Activated naive CD4-positive, alpha-beta T cell treated with anti-CD3 and anti-CD28 coated beads, Interleukin-2, amount 50 U/mL, for 72 hours (primary cell): ENCODE results near the gene CACNA2D2. TPM values are rescaled to one million over a fixed set of nuclear protein-coding genes. Genes with fewer than 3 reads are reported as not detected.

Source experiments
- ATAC-seq, 2 donors: fragments of 150-1000 bp; cut with Tn5 transposase; 2 replicates each; pipeline ENCODE4 v1.10.0; 2021; ENCODE audit warnings: mild to moderate bottlenecking in 2 of 2, moderate library complexity in 2 of 2
- DNase-seq, 2 donors: peaks; one replicate each; pipeline ENCODE4 v3.0.0; 2021 to 2022; ENCODE audit warnings: low spot score in 2 of 2
- H3K27ac Mint-ChIP-seq, 2 donors: one replicate each; pipeline ENCODE4 v1.8.0; 2022; ENCODE audit warnings: mild to moderate bottlenecking in 2 of 2, mixed read lengths in 2 of 2
- H3K36me3 Mint-ChIP-seq, 2 donors: one replicate each; pipeline ENCODE4 v1.8.0; 2022; ENCODE audit warnings: mixed read lengths in 2 of 2
- H3K9me3 Mint-ChIP-seq, 2 donors: one replicate each; pipeline ENCODE4 v1.8.0; 2022; ENCODE audit warnings: mixed read lengths in 2 of 2
- total RNA-seq, 2 donors: library from RNA; stranded (reverse); gene quantifications; one replicate each; pipeline ENCODE4 v1.2.3, GENCODE V29; 2022

Gene CACNA2D2
- total RNA-seq, 2 donors from 2014 or later = 2.4 to 3.0 TPM

GRCh38 chr3:50358911-50359759 is 144.3 kb downstream of the CACNA2D2 start, which contains the start of gene TMEM115:
Gene TMEM115 (minus strand): TSS chr3:50359521. CDS start chr3:50359063, 458 bp downstream.
- peaks cover 12 to 17% of the 10 kb centered on the region in 2 donors for H3K36me3 Mint-ChIP-seq
- H3K27ac Mint-ChIP-seq = peak within 1 kb of the TSS; percentile 92 to 99
- DNase-seq (peak; percentile 90 to 95), ATAC-seq (peak; percentile 100)
- no peaks in the 10 kb centered on the region for H3K9me3 Mint-ChIP-seq

- DNase-seq = no peak
- no peaks in the 10 kb centered on the region for H3K9me3 Mint-ChIP-seq
- H3K36me3 Mint-ChIP-seq = peaks cover 12 to 17% of the 10 kb centered on the region in 2 donors
- no peak for ATAC-seq
- peak overlapping the region; percentile 92 to 99 for H3K27ac Mint-ChIP-seq
Measured at GRCh38 chr3:50358355-50358910, 145.0 kb downstream of the CACNA2D2 start.

- Mint-ChIP-seq H3K9me3 (no peaks in the 10 kb centered on the region), H3K36me3 (peaks cover 12 to 17% of the 10 kb centered on the region in 2 donors), H3K27ac (peak overlapping the region; percentile 22 to 92)
- no peak for DNase-seq
- ATAC-seq = no peak
Measured at GRCh38 chr3:50357481-50357880, 146.0 kb downstream of the CACNA2D2 start.

- no peak for ATAC-seq
- H3K27ac Mint-ChIP-seq = peak overlapping the region in 1 of 2 donors; percentile 92
- no peaks in the 10 kb centered on the region for H3K9me3 Mint-ChIP-seq
- DNase-seq = no peak
- H3K36me3 Mint-ChIP-seq = peaks cover 12 to 18% of the 10 kb centered on the region in 2 donors
Measured at GRCh38 chr3:50356553-50356952, 146.9 kb downstream of the CACNA2D2 start.

GRCh38 chr3:50355829-50356552 is 147.4 kb downstream of the CACNA2D2 start:
- H3K27ac Mint-ChIP-seq = peak overlapping the region; percentile 84 to 92
- ATAC-seq (no peak), DNase-seq (no peak)
- H3K9me3 Mint-ChIP-seq = no peaks in the 10 kb centered on the region
- H3K36me3 Mint-ChIP-seq = peaks cover 12 to 24% of the 10 kb centered on the region in 2 donors

- ATAC-seq = no peak
- DNase-seq = no peak
- Mint-ChIP-seq H3K27ac (peak overlapping the region in 1 of 2 donors; percentile 84), H3K9me3 (no peaks in the 10 kb centered on the region), H3K36me3 (peaks cover 19 to 34% of the 10 kb centered on the region in 2 donors)
Measured at GRCh38 chr3:50354850-50355249, 148.6 kb downstream of the CACNA2D2 start.

GRCh38 chr3:50354186-50354764 is 149.2 kb downstream of the CACNA2D2 start:
- Mint-ChIP-seq H3K36me3 (peaks cover 19 to 31% of the 10 kb centered on the region in 2 donors), H3K9me3 (no peaks in the 10 kb centered on the region), H3K27ac (peak overlapping the region in 1 of 2 donors; percentile 86)
- ATAC-seq (no peak), DNase-seq (no peak)

- Mint-ChIP-seq H3K36me3 (peaks cover 16 to 25% of the 10 kb centered on the region in 2 donors), H3K9me3 (no peaks in the 10 kb centered on the region), H3K27ac (peak overlapping the region in 1 of 2 donors; percentile 81)
- no peak for ATAC-seq
- no peak for DNase-seq
Measured at GRCh38 chr3:50353245-50354004, 150.0 kb downstream of the CACNA2D2 start.

- peak overlapping the region in 1 of 2 donors; percentile 81 for H3K27ac Mint-ChIP-seq
- H3K36me3 Mint-ChIP-seq = peaks cover 10 to 19% of the 10 kb centered on the region in 2 donors
- no peaks in the 10 kb centered on the region for H3K9me3 Mint-ChIP-seq
- DNase-seq (no peak), ATAC-seq (no peak)
Measured at GRCh38 chr3:50352781-50353180, 150.7 kb downstream of the CACNA2D2 start.

GRCh38 chr3:50351323-50351697 is 152.1 kb downstream of the CACNA2D2 start:
- Mint-ChIP-seq H3K9me3 (no peaks in the 10 kb centered on the region), H3K27ac (peak overlapping the region; percentile 96), H3K36me3 (peaks cover 8 to 18% of the 10 kb centered on the region in 2 donors)
- ATAC-seq (peak in 1 of 2 donors; percentile 0), DNase-seq (no peak)

GRCh38 chr3:50350527-50351322 is 152.7 kb downstream of the CACNA2D2 start, which contains the start of the genes CYB561D2 and NPRL2:
Gene CYB561D2 (plus strand): TSS chr3:50350862. CDS start chr3:50351434, 572 bp downstream.
Gene NPRL2 (minus strand): TSS chr3:50350775. CDS start chr3:50350652, 123 bp downstream.
- DNase-seq (peak; percentile 98 to 100), ATAC-seq (peak; percentile 91 to 92)
- Mint-ChIP-seq H3K36me3 (peaks cover 8 to 18% of the 10 kb centered on the region in 2 donors), H3K9me3 (no peaks in the 10 kb centered on the region), H3K27ac (peak within 1 kb of the TSS; percentile 96)

GRCh38 chr3:50350213-50350526 is 153.3 kb downstream of the CACNA2D2 start:
- H3K36me3 Mint-ChIP-seq = peaks cover 8 to 18% of the 10 kb centered on the region in 2 donors
- no peak for ATAC-seq
- no peaks in the 10 kb centered on the region for H3K9me3 Mint-ChIP-seq
- no peak for DNase-seq
- peak overlapping the region; percentile 96 for H3K27ac Mint-ChIP-seq

GRCh38 chr3:50347187-50347813 is 156.1 kb downstream of the CACNA2D2 start:
- Mint-ChIP-seq H3K9me3 (no peaks in the 10 kb centered on the region), H3K27ac (peak overlapping the region; percentile 25 to 50), H3K36me3 (peaks cover 8 to 18% of the 10 kb centered on the region in 2 donors)
- ATAC-seq (no peak), DNase-seq (peak in 1 of 2 donors; percentile 70)

- no peaks in the 10 kb centered on the region for H3K9me3 Mint-ChIP-seq
- H3K27ac Mint-ChIP-seq = peak within 1 kb of the TSS; percentile 29 to 55
- DNase-seq (peak; percentile 78 to 88), ATAC-seq (peak; percentile 20 to 61)
- H3K36me3 Mint-ChIP-seq = peaks cover 8% of the 10 kb centered on the region in 2 donors
Measured at GRCh38 chr3:50345586-50346234, 157.7 kb downstream of the CACNA2D2 start, which contains the start of gene ZMYND10. Gene ZMYND10 (minus strand): TSS chr3:50345732. CDS start chr3:50345579, 153 bp downstream.
